HG03139 (cell line): Measurements from ENCODE around the gene RASGEF1B.

ENCODE experiments used
- ATAC-seq: cut with Tn5 transposase; IDR thresholded peaks from one replicate; pipeline ENCODE4 v1.9.1; 2021; ENCODE audit not compliant: unreplicated experiment

The RASGEF1B gene

DNA sequence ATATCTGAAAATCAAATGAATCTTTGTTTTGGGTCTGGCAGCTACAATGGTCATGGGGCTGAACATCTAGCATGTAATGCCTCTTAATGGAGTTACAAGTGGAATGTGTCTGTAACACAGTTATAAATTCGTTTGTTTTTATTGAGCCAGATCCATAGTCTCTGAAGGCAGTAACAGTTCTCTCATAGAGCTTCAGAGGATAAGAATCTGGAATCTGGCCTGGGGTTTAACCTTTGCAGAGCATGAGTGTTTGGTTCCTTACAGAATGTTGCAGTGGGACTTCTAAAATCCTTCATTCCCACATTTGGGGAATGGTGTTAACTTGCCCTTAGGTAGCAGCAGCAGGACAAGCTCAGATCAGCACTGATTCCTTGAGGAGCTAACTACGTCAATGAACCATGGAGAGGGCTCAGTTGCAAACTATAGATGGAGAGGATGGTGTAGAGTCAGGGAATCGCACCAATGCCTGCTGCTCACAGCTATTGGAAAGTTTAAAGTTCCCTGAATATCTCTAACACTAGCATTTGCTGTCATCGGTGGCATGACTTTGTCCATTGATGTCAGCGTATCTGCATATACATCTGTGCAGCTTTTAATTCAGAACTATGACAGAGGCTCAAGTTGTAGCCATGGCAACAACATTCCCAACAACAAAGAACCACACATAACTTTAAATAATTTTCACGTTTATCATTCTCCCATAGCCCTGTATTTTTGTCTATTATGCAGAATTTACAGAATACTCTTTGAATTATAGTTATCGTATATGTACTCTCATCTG is 72.2 kb downstream of the RASGEF1B start:
- no peak for ATAC-seq

DNA sequence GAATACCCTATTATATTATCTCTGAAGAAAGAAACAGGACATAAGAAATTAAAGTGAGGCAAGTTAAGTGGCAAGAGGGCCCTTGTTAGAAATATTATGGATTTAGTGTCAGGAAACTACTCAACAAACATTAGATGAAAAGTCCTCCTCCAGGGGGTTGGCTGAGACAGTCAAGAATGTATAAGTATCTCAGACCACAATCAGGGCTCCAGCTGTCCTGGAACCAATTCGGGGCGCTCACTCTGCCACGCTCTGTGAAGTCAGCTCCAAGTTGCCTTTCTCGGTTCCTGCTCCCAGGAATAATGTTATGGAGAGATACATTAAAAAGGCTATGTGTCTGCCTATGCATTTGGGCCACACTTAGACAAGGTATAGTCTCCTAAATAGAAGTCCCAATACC is 73.3 kb downstream of the RASGEF1B start:
- no peak for ATAC-seq

- no peak for ATAC-seq
Measured at GRCh38 chr4:81397635-81398034, 74.1 kb downstream of the RASGEF1B start.

- ATAC-seq: no peak
Measured at GRCh38 chr4:81395239-81395638, 76.5 kb downstream of the RASGEF1B start.

DNA sequence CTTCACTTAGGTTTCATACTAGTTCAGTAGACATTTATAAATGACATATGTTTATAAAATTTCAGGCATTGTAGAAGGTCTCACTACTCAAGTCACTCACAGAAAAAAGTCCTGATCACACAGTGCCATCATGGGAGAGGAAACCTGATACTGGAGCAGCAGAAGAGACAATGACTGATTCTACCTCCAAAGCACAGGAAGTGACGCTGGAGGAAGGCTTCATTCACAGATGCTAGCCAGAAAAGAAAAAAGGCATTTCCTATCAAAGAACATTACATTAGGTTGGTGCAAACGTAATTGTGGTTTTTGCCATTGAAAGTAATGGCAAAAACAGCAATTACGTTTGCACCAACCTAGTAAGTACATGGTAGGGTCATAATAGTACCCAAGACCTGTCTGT is 79.5 kb downstream of the RASGEF1B start:
- no peak for ATAC-seq

DNA sequence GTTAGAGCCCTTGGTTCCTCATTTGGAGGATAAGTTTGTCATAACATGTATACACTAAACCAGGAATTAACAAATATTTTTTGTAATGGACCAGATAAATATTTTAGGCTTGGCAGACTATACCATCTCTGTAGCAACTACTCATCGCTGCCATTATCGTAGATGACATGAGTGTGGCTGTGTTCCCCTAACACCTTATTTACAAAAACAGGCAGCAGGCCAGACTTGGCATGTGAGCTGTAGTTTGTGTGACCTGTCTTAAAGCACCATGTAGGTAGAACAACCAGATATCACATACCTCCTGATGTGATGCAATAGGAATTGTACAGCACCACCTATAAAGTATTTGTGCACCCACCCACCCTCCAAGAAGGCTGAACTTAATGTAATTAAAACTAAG is 82.0 kb downstream of the RASGEF1B start:
- ATAC-seq: no peak

DNA sequence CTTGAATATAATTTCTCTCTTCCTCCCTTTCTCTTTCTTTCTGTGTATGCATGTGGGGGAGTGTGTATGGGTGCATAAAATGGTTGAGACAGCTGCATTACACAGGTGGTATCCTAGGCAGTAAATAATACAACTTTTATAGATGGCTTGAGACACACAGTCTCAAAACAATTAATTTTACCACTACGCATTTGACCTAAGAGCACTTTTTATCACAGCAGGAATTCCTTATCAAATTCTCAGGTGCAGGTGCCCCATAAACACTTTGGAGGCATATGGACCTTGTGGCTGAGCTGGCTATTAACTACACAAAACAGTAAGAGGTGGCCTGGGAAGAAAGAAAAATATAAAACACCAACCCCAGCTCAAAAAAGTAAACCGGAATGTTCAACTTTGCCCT is 91.3 kb downstream of the RASGEF1B start:
- ATAC-seq: no peak

DNA sequence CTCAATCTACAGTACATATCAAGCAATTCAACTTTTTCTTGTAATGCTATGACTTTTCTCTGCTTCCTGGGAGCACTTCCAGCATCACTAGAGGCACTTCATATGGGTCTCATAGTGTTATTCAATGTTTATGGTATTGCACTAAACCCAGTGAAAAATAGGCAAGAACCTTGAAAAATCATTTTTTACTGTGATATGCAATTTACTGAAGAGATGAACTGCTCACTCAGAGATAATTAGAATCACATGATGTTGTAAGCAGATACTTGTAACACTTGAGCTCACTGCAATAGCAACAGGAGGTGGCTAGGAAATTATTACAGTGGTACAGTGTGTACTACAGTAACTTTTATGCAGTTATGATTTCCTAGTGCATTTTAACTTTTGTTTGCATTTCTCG is 93.3 kb downstream of the RASGEF1B start:
- no peak for ATAC-seq

GRCh38 chr4:81377191-81377590 is 94.5 kb downstream of the RASGEF1B start:
- no peak for ATAC-seq

DNA sequence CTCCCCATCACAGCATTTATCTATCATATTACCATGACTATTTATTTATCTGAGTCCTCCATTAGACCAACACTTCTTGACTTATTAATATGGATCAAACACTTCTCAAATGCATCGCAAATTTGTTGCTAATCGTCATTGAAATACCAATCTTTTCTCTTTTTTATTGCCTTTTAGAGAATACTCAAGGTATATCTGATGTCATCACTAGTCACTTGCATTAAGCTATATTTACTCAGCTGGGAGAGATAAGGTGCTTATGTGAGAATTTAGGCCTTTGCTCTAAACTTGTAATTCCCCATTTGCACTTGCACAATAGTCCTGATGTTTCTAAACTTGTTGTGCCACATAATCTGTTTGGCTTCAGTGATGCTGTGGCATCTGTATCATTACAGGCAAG is 95.0 kb downstream of the RASGEF1B start:
- ATAC-seq: no peak
